Measurements from ENCODE around the gene RCAN1.
"Not testable (repeated sequence)": the region's sequence is repeated elsewhere in the genome, so short reads cannot be mapped to it uniquely, and the experiment has no call there.

RCAN1 gene

GRCh38 chr21:34511787-34512455 is 103.0 kb downstream of the RCAN1 start, which contains the start of gene KCNE1:
Gene KCNE1, minus strand, starts transcription at chr21:34512210. Its CDS starts 62,576 bp downstream, at chr21:34449634.
- DNase-seq, result no peak

- DNase-seq, result peak; percentile 36
These were observed 103.7 kb downstream of the RCAN1 start for GRCh38 chr21:34511181-34511580.

GRCh38 chr21:34510148-34511142 is 104.5 kb downstream of the RCAN1 start:
- peak; percentile 16 for DNase-seq

- no peak for DNase-seq
These were observed 105.8 kb downstream of the RCAN1 start for GRCh38 chr21:34509151-34509550.

- no peak for DNase-seq
These were observed 110.3 kb downstream of the RCAN1 start for GRCh38 chr21:34504595-34504994.

GRCh38 chr21:34502480-34503106 is 112.3 kb downstream of the RCAN1 start:
- no peak for DNase-seq

- no peak for DNase-seq
These were observed 113.2 kb downstream of the RCAN1 start for GRCh38 chr21:34501716-34502115.

- DNase-seq, result no peak
These were observed 114.7 kb downstream of the RCAN1 start for GRCh38 chr21:34500191-34500590.

GRCh38 chr21:34499116-34499515 is 115.8 kb downstream of the RCAN1 start:
- no peak for DNase-seq

- peak; percentile 72 for DNase-seq
These were observed 116.3 kb downstream of the RCAN1 start for GRCh38 chr21:34498623-34499022.

GRCh38 chr21:34483854-34484253 is 131.1 kb downstream of the RCAN1 start:
- not testable (repeated sequence) for DNase-seq

GRCh38 chr21:34483435-34483834 is 131.5 kb downstream of the RCAN1 start:
- not testable (repeated sequence) for DNase-seq

GRCh38 chr21:34467333-34467732 is 147.6 kb downstream of the RCAN1 start:
- not testable (repeated sequence) for DNase-seq
